Measurements from ENCODE around the gene JAZF1. TPM values are rescaled to one million over a fixed set of nuclear protein-coding genes. Genes with fewer than 3 reads are reported as not detected.

Gene JAZF1
- total and polyA plus RNA-seq, 2 experiments from 2014 or later = 9.8 to 12.3 TPM

GRCh38 chr7:28136885-28137284, 43.7 kb downstream of the JAZF1 start:
- Histone ChIP-seq H3K36me3 (no peaks in the 10 kb centered on the region), H3K4me1 (ENCODE audit: low read depth) (no peaks in the 10 kb centered on the region), H3K4me3 (no peak overlapping the region), H3K9me3 (ENCODE audit: low read depth) (no peaks in the 10 kb centered on the region), H3K27me3 (no peaks in the 10 kb centered on the region), H3K27ac (no peak overlapping the region)
- no peak for TF ChIP-seq CTCF (IDR thresholded peaks at IDR 0.05; ENCODE audit: low read depth, low read length)
- DNase-seq (ENCODE audit: low read depth in 1 of 2, low spot score in 1 of 2) = no peak

- no peak for TF ChIP-seq CTCF (IDR thresholded peaks at IDR 0.05; ENCODE audit: low read depth, low read length)
- no peaks in the 10 kb centered on the region for H3K9me3 ChIP-seq (ENCODE audit: low read depth)
- no peaks in the 10 kb centered on the region for H3K27me3 ChIP-seq
- H3K27ac ChIP-seq = no peak overlapping the region
- DNase-seq (ENCODE audit: low read depth in 1 of 2, low spot score in 1 of 2) = no peak
- no peak overlapping the region for H3K4me3 ChIP-seq
- no peaks in the 10 kb centered on the region for H3K36me3 ChIP-seq
- no peaks in the 10 kb centered on the region for H3K4me1 ChIP-seq (ENCODE audit: low read depth)
These were observed 44.2 kb downstream of the JAZF1 start for GRCh38 chr7:28136420-28136819.

GRCh38 chr7:28135760-28136159, 44.8 kb downstream of the JAZF1 start:
- Histone ChIP-seq H3K4me1 (ENCODE audit: low read depth) (no peaks in the 10 kb centered on the region), H3K36me3 (no peaks in the 10 kb centered on the region), H3K27ac (no peak overlapping the region), H3K4me3 (no peak overlapping the region), H3K27me3 (no peaks in the 10 kb centered on the region), H3K9me3 (ENCODE audit: low read depth) (no peaks in the 10 kb centered on the region)
- no peak for TF ChIP-seq CTCF (IDR thresholded peaks at IDR 0.05; ENCODE audit: low read depth, low read length)
- no peak for DNase-seq (ENCODE audit: low read depth in 1 of 2, low spot score in 1 of 2)

- TF ChIP-seq CTCF (IDR thresholded peaks at IDR 0.05; ENCODE audit: low read depth, low read length) = no peak
- Histone ChIP-seq H3K9me3 (ENCODE audit: low read depth) (no peaks in the 10 kb centered on the region), H3K27me3 (no peaks in the 10 kb centered on the region), H3K4me3 (no peak overlapping the region), H3K4me1 (ENCODE audit: low read depth) (no peaks in the 10 kb centered on the region), H3K36me3 (no peaks in the 10 kb centered on the region), H3K27ac (no peak overlapping the region)
- peak in 1 of 2 donors; percentile 74 for DNase-seq (ENCODE audit: low read depth in 1 of 2, low spot score in 1 of 2)
These were observed 45.3 kb downstream of the JAZF1 start for GRCh38 chr7:28135315-28135714.

- TF ChIP-seq CTCF (IDR thresholded peaks at IDR 0.05; ENCODE audit: low read depth, low read length) = no peak
- no peaks in the 10 kb centered on the region for H3K27me3 ChIP-seq
- no peak for DNase-seq (ENCODE audit: low read depth in 1 of 2, low spot score in 1 of 2)
- no peaks in the 10 kb centered on the region for H3K9me3 ChIP-seq (ENCODE audit: low read depth)
- H3K4me1 ChIP-seq (ENCODE audit: low read depth) = no peaks in the 10 kb centered on the region
- no peaks in the 10 kb centered on the region for H3K36me3 ChIP-seq
- no peak overlapping the region for H3K27ac ChIP-seq
- H3K4me3 ChIP-seq = no peak overlapping the region
These were observed 46.7 kb downstream of the JAZF1 start for GRCh38 chr7:28133872-28134271.

Data from cardiac muscle cell (in vitro differentiated cells and primary cell).